Activated CD8-positive, alpha-beta memory T cell treated with anti-CD3 and anti-CD28 coated beads for 4 hours (primary cell): ENCODE data around the gene RUNX2.

Experiments used
- DNase-seq, 2 donors: peaks; one replicate each; pipeline ENCODE4 v3.0.0-alpha.2; 2020; ENCODE audit warnings: low read depth in 2 of 2

The RUNX2 gene

DNA sequence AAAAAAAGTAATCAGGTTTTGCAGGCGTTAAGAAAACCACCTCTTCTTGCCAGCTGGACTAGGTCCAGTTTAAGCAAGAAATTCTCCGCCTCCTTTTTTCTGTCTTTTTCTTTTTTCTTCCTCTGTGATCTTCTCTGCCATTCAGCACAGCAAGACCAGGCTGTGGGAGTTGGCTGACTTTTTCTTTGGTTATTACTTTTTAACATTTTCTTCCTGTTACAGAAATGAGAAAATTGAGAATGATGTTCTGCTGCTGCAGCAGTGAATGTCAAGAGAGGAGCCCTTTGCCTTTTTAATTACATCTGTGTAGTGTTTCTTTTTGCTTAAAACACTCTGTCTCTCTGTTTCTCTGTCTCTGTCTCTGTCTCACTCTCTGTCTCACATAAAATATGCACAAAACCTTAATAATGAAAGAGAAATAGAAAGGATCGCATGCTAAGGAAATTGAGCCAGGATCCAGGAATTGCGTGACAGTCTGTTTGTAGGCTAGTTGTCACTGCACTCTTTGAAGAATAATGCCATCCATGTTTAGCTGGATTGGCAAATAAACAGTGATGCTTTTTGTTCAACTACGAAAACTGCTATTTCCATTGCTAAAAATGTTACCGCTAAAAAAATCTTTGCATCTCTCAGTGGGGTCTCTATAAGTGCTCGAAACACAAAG, 152.8 kb downstream of the RUNX2 start:
- no peak for DNase-seq

DNA sequence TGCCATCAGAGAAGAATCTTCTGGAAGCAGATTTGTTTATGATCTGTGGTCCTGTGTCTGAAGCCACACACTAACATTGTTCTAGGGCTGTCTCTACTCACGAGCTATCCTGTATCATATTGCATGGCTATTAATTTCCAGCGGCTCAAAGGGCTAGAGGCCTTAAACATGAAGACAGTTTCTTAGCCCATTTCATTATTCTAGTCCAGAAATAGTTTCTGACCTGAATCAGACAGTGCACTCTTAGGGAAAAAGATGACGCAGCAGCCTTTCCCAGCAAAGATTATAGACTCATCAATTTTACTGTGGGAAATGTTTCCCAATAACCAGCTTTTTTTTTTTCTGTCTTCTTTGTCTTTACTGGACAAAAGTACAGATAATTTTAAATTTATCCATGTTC, 154.9 kb downstream of the RUNX2 start:
- DNase-seq = no peak

- no peak for DNase-seq
Observed at GRCh38 chr6:45483501-45483900, 155.4 kb downstream of the RUNX2 start.

DNA sequence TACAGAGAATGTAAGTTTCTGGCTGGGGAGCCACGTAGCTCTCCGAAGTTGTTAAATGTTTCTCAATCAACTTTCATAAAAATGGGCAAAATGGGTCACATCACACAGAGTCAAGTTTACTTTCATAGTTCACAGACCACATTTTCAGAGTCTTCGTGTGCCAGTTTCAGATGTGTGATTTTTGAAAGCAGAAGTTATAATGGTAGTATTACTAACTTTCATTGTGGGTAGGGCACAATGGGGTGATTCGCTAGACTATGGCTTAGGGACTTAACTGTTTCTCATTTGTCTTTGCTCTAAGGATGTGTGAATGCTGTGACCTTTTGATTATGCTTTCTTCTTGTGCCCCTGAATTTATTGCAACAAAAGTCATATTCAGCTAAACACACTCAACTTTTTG, 158.6 kb downstream of the RUNX2 start:
- no peak for DNase-seq

GRCh38 chr6:45487645-45488044, 159.5 kb downstream of the RUNX2 start:
- DNase-seq = no peak

DNA sequence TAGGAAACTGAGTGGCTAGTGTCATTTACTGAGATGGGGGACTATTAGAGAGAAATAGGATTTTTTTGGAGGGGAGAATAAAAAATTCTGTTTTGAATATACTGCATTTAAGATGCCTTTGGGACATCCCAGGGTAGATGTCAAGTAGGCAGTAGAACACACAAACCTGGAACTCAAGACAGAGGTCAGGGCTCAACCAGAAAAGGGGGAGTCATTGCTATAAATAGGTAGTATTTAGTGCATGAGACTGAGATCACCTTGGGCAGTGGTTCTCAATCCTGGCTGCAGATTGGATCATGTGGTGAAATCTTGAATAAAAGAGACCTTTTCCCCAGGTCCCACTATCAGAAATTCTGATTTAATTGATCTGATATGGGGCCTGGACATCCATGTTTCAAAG, 160.1 kb downstream of the RUNX2 start:
- no peak for DNase-seq

DNA sequence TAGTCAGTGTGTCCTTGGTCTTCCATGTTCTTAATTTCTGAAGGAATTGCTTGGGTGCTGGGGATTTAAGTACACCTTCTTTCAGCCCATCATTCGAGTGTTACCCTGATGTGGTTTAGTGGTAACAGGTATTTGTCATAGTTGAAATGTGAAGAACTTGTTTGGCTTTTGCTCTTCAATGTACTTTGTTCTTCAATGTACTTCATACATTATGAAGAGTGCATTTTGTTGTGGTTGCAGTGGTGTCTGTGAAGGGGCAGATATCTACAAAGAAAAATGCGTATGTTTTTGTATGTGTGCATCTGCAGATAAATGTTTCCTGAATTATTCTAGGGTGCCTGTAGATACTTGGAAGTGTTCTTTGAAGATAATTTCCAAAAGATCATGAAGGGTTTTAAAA, 160.8 kb downstream of the RUNX2 start:
- DNase-seq = no peak

GRCh38 chr6:45491048-45491735, 163.1 kb downstream of the RUNX2 start:
- no peak for DNase-seq

DNA sequence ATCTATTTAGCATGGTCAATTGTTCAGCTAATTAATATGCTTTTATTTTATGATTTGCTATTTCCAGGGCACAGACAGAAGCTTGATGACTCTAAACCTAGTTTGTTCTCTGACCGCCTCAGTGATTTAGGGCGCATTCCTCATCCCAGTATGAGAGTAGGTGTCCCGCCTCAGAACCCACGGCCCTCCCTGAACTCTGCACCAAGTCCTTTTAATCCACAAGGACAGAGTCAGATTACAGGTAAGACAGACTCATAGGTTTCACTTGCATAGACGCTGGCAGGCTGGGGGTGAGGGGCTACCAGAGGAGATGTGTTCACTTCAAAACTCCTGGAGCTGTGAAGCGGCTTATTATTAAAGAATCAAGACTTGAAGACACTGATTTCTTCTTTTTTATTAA, 163.7 kb downstream of the RUNX2 start:
- no peak for DNase-seq

GRCh38 chr6:45493761-45494160, 165.6 kb downstream of the RUNX2 start:
- no peak for DNase-seq

DNA sequence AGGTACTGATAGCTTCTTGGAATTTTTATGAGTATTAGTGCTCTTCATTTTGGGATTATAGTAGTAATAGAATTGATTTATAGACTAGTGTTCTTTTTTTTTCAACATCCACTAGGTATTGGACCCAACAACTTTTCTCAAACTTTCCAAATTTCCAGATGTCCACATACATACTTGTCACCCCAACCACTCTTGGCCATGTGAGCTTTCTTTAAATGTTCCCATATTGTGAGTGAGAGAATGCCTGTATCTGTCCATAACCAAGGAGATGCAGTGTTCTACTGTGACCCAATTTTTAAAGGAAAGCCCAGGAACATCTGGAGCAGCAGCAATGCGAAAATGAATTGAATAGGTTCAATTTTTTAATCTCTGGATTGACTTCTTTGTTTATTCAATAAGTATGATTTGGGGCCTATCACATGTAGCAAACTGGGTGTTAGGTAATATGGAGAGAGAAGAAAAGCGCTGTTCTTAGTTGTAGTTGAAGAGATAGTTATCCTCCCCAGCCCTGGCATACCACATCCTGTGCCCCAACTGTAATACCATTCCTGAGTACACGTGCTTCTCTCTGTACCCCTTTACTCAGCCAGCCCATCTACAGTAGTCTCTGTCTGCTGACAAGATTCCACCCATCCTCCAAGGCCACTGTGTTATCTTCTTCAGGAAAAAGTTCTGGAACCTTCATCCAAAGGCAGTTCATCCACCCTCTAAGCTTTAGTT, 166.4 kb downstream of the RUNX2 start:
- no peak for DNase-seq

DNA sequence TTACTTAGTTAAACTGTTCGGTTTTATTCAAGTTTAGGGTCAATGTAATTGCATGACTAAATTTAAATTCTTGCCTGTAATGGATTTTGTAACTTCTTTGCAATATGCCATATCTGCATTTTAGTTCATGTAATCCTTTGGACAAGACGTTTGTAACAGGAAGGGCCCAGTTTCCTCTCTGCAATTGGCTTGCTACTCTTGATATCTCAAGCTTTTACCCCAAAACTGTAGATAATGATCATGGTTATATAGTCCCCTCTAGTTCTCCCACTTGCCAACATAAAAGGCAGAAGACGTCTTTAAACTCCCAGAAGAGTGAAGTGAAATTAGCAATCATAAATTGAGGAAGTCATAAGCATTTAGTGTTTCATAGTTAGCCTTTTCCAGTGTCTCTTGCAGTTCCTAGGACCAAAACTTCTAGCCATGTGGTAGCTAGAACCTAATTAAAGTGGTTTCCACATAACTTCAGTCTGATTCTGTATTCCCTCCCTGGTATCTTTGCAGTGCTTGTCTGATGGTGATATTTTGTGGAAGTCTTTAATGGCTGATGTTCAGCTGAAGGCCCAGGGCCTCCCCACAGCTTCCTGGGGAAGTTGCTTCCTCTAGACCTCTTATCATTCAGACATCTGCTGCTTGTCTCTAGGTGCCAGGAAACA, 167.4 kb downstream of the RUNX2 start:
- DNase-seq = no peak

DNA sequence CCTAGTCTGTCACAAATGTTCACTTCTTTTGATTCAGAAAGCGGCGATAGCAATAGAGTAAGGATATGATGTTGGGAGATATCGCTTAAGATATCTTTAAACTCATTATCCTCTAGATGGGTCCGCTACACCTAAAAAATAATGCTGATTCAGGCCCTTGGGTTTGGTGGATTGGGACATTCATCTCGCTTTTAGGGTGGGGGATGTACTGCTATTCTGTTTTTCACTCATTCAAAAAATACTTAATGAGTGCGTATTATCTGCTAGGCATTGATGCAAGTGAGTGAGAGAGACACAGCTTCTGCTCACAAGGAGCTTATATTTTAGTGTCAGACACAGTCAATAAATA, 167.9 kb downstream of the RUNX2 start:
- DNase-seq = no peak

GRCh38 chr6:45498591-45498990, 170.5 kb downstream of the RUNX2 start:
- no peak for DNase-seq

DNA sequence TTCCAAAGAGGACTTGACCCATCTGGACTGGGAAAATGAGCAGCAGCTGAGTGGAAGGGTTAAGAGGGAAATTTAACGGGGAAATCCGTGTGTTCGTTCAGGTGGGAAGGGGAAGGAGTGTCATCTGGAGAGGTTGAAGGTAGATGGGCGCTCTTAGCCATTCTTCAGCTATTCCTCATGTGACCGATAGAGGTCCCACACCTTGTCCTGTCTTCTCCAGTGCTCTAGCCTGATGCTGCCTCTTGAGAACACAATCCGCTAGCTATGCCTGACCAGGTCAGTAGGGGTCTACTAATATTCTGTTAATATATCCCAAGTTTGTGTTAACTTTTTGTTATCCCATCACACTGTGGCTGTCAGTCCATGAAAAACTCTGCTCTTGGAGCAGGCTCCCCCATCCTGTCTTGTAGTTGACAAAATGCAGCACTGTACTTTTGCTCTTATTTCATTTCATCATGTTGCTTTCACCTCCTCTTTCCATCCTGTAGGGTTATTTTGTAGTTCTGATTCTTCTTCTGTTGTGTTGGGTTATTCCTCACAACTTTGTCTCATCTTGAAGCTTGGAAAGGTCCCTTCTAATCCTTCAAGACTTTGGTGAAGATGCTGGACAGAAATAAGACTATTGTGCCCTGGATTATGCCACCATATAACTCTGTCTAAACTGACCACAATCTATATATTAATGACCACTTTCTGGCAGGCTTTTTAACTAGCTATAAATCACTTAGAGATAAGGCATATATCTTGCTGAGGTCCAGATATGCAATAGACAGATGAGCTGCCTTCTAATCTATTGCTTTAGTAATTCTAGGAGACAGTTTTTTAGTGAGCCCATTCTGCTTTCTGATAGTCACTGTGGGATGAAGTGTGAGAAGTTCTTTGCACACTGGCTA, 173.0 kb downstream of the RUNX2 start:
- no peak for DNase-seq

DNA sequence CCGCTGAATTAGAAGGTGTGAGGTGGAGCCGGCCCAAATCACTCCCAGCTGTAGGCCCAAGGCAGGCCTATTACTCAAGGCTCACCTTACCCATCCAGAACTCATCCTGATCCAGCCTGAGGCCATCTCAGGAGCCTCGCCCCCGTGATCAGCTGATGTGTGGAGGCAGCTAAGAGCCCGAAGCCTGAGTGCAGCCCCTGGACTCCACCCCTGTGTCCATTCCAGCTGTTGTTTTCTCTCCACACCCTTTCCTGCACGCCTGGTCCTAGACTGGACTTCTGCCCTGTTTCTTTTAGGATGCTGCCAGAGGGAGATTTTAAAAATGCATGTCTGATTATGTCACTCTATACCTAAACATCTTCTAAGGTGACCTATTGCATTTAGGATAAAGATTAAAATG, 174.3 kb downstream of the RUNX2 start:
- no peak for DNase-seq

GRCh38 chr6:45504947-45505346, 176.8 kb downstream of the RUNX2 start:
- DNase-seq = no peak

DNA sequence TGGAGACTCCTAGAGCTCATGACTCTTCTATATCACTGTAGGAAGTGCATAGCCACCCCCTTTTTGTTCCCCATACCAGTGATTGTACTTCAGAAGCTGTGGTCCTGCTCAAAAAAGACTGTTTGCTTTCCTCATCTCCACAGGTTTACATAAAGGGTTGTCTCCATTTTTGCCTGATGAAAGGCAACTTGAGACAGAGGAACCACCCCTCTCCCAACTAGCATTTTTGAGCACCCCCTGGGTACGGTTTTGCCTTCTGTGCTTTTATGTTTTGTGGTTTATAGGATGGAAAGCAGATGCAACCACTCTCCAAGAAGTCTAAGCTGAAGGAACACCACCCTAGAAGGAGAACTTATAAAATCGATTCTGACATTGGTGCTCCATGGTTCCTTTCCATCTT, 177.3 kb downstream of the RUNX2 start:
- no peak for DNase-seq

DNA sequence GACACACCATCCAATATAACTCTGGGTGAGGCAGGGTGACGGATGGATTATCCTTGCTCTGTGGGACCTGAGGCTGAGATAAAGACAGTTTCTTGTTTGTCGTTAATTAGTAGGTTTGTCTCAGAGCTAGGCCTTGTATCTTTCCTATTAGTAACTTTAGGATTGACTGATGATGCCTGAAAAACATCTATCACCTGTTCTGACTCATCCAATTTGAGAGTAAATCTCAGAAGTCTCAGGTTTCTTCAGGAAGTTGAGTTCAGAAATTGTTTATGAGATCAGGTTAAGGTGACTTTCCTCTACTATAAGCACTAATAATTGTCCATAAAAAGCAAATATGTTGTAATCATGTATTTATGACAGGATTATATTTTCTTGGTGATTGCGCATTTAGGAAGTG, 179.1 kb downstream of the RUNX2 start:
- DNase-seq = no peak

DNA sequence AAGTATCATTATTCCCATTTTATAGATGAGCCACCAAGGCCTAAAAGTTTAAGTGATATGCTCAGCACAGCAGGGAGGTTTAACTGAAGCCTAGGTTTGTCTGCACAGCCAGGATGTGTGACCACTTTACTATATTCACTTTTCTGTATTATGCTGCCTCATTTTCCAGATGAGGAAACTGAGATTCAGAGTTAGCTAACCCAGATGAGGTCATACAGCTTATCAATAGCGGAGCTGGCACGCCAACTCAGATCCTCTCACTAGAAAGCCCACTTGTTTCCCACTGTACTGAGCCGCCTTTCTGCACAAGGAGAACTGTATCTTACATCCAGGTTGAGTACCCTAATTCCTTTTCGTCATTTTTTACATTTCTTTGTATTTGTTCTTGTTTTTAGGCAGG, 181.3 kb downstream of the RUNX2 start:
- DNase-seq = no peak

- DNase-seq = no peak
Observed at GRCh38 chr6:45512717-45513116, 184.6 kb downstream of the RUNX2 start.

DNA sequence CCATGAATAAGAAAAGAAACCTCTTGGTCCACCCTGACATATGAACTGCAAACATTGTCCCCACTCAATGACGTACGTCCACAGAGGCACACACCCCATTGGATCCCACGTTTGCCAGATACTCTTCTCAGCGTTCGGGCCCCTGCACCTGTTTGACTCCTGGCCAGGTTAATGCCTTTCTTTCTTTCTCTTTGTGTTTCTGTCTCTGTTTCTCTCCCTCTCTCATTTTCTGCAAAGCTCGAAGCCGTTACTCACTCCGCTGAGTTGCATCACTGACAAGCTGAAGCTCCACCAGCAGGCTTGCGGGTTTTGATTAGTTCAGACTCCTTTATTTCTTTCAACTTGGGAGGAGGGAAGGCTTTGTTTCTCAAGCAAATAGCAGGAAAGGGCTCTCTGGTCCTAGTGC, 185.1 kb downstream of the RUNX2 start:
- DNase-seq = no peak
